H9 (cell line): ENCODE data around the gene ACBD5. TPM values are rescaled to one million over a fixed set of nuclear protein-coding genes. Genes with fewer than 3 reads are reported as not detected.

ENCODE experiments used
- DNase-seq: peaks from one replicate; pipeline ENCODE4 v3.0.0-alpha.2; 2017
- H2AFZ ChIP-seq: one replicate; pipeline ENCODE4 v1.6.1; 2013; ENCODE audit warnings: mild to moderate bottlenecking, low read length, control low read depth, moderate library complexity
- H2AK5ac ChIP-seq: 2 replicates; pipeline ENCODE4 v1.6.1; 2013; ENCODE audit warnings: low read length, control low read depth, mixed read lengths; ENCODE audit not compliant: insufficient read length
- H2BK120ac ChIP-seq: one replicate; pipeline ENCODE4 v1.6.1; 2013; ENCODE audit warnings: low read depth, mild to moderate bottlenecking, low read length, control low read depth, inconsistent platforms; ENCODE audit not compliant: poor library complexity, severe bottlenecking
- H2BK12ac ChIP-seq: 2 replicates; pipeline ENCODE4 v1.6.1; 2013; ENCODE audit warnings: low read length, control low read depth, mixed read lengths, low read depth; ENCODE audit not compliant: insufficient read length
- H2BK15ac ChIP-seq: 2 replicates; pipeline ENCODE4 v1.6.1; 2013; ENCODE audit warnings: low read depth, low read length, control low read depth
- H2BK20ac ChIP-seq: one replicate; pipeline ENCODE4 v1.6.1; 2013; ENCODE audit warnings: low read depth, mild to moderate bottlenecking, low read length, control low read depth, inconsistent platforms; ENCODE audit not compliant: poor library complexity, severe bottlenecking
- H2BK5ac ChIP-seq: 2 replicates; pipeline ENCODE4 v1.6.1; 2013; ENCODE audit warnings: low read length, control low read depth, mixed read lengths; ENCODE audit not compliant: insufficient read length
- H3K14ac ChIP-seq: 2 replicates; pipeline ENCODE4 v1.6.1; 2013; ENCODE audit warnings: low read length, control low read depth; ENCODE audit not compliant: insufficient read depth
- H3K18ac ChIP-seq: 2 replicates; pipeline ENCODE4 v1.6.1; 2013; ENCODE audit warnings: low read depth, mild to moderate bottlenecking, mixed read lengths, low read length, control low read depth; ENCODE audit not compliant: insufficient read length
- H3K23ac ChIP-seq: 2 replicates; pipeline ENCODE4 v1.6.1; 2013; ENCODE audit warnings: low read length, control low read depth, mixed read lengths, low read depth; ENCODE audit not compliant: insufficient read length
- H3K23me2 ChIP-seq: 2 replicates; pipeline ENCODE4 v1.6.1; 2013; ENCODE audit warnings: low read depth, mild to moderate bottlenecking, mixed read lengths, low read length, control low read depth; ENCODE audit not compliant: insufficient read length, poor library complexity, severe bottlenecking
- H3K27ac ChIP-seq: 2 replicates; pipeline ENCODE4 v1.5.1; 2013; ENCODE audit warnings: low read length, control low read depth, mixed read lengths, low read depth; ENCODE audit not compliant: insufficient read length
- H3K27me3 ChIP-seq: 2 replicates; pipeline ENCODE4 v1.6.1; 2013; ENCODE audit warnings: low read length, control low read depth, inconsistent platforms; ENCODE audit not compliant: insufficient read depth
- H3K4ac ChIP-seq: 2 replicates; pipeline ENCODE4 v1.6.1; 2013; ENCODE audit warnings: low read depth, mild to moderate bottlenecking, control low read depth, inconsistent platforms, low read length, moderate library complexity
- H3K4me1 ChIP-seq: 2 replicates; pipeline ENCODE4 v1.6.1; 2013; ENCODE audit warnings: low read length, control low read depth, inconsistent platforms; ENCODE audit not compliant: insufficient read depth
- H3K4me2 ChIP-seq: 2 replicates; pipeline ENCODE4 v1.6.1; 2013; ENCODE audit warnings: low read length, control low read depth, mixed read lengths; ENCODE audit not compliant: insufficient read length, insufficient read depth
- H3K56ac ChIP-seq: 2 replicates; pipeline ENCODE4 v1.6.1; 2013; ENCODE audit warnings: low read depth, mild to moderate bottlenecking, mixed read lengths, low read length, control low read depth; ENCODE audit not compliant: insufficient read length
- H3K79me1 ChIP-seq: 2 replicates; pipeline ENCODE4 v1.6.1; 2013; ENCODE audit warnings: low read depth, mild to moderate bottlenecking, moderate library complexity, low read length, control low read depth, inconsistent platforms; ENCODE audit not compliant: insufficient read depth, poor library complexity, severe bottlenecking
- H3K79me2 ChIP-seq: 2 replicates; pipeline ENCODE4 v1.6.1; 2013; ENCODE audit warnings: low read length, control low read depth, inconsistent platforms; ENCODE audit not compliant: insufficient read depth
- H3K9ac ChIP-seq: 2 replicates; pipeline ENCODE4 v1.6.1; 2013; ENCODE audit warnings: low read length, control low read depth, mixed read lengths; ENCODE audit not compliant: insufficient read length; ENCODE audit errors: extremely low read depth
- H3K9me3 ChIP-seq: one replicate; pipeline ENCODE4 v1.6.1; 2013; ENCODE audit warnings: low read depth, low read length, inconsistent platforms; ENCODE audit not compliant: control insufficient read depth
- H3T11ph ChIP-seq: one replicate; pipeline ENCODE4 v1.6.1; 2013; ENCODE audit warnings: mild to moderate bottlenecking, low read length, control low read depth, inconsistent platforms
- H4K20me1 ChIP-seq: one replicate; pipeline ENCODE4 v1.6.1; 2013; ENCODE audit not compliant: control insufficient read depth, insufficient read length, insufficient read depth
- H4K5ac ChIP-seq: 2 replicates; pipeline ENCODE4 v1.6.1; 2013; ENCODE audit warnings: low read depth, mild to moderate bottlenecking, mixed read lengths, low read length, control low read depth; ENCODE audit not compliant: insufficient read length
- H4K8ac ChIP-seq: replicated peaks from 2 replicates; pipeline ENCODE4 v1.6.1; 2013; ENCODE audit warnings: low read length, control low read depth, mixed read lengths, low read depth; ENCODE audit not compliant: insufficient read length
- H4K91ac ChIP-seq: 2 replicates; pipeline ENCODE4 v1.6.1; 2013; ENCODE audit warnings: low read depth, mild to moderate bottlenecking, moderate library complexity, mixed read lengths, low read length, control low read depth; ENCODE audit not compliant: insufficient read length
- H3K27ac Mint-ChIP-seq, 3 experiments: 2 replicates in 2 of 3; 3 replicates in 1 of 3; pipeline ENCODE4 v1.8.0; 2020 to 2021; ENCODE audit warnings: mixed read lengths in 3 of 3, mild to moderate bottlenecking in 1 of 3, moderate library complexity in 1 of 3
- H3K27me3 Mint-ChIP-seq: 2 replicates; pipeline ENCODE4 v1.8.0; 2021; ENCODE audit warnings: low read depth, mild to moderate bottlenecking, moderate library complexity, mixed read lengths
- H3K36me3 Mint-ChIP-seq, 3 experiments: 2 replicates in 2 of 3; 3 replicates in 1 of 3; pipeline ENCODE4 v1.8.0; 2020 to 2021; ENCODE audit warnings: low read depth in 3 of 3, mixed read lengths in 3 of 3; ENCODE audit not compliant: insufficient read depth in 1 of 3
- H3K4me1 Mint-ChIP-seq, 2 experiments: 2 replicates each; pipeline ENCODE4 v1.8.0; 2020; ENCODE audit warnings: mixed read lengths in 2 of 2
- H3K4me3 Mint-ChIP-seq, 2 experiments: 2 replicates in 1 of 2; 3 replicates in 1 of 2; pipeline ENCODE4 v1.8.0; 2020 to 2021; ENCODE audit warnings: mild to moderate bottlenecking in 2 of 2, mixed read lengths in 2 of 2, moderate library complexity in 1 of 2
- H3K9me3 Mint-ChIP-seq, 2 experiments: 2 replicates in 1 of 2; 3 replicates in 1 of 2; pipeline ENCODE4 v1.8.0; 2020; ENCODE audit warnings: mild to moderate bottlenecking in 2 of 2, mixed read lengths in 2 of 2, moderate library complexity in 1 of 2
- CTCF ChIP-seq: fragments of 200-600 bp; sonication (generic); conservative IDR thresholded peaks from 3 replicates; pipeline ENCODE4 v1.8.0; 2021; ENCODE audit warnings: antibody characterized with exemption, mild to moderate bottlenecking
- total RNA-seq: library from RNA; stranded (reverse); gene quantifications from 2 replicates; pipeline ENCODE4 v1.2.1, GENCODE V29; 2021

Gene ACBD5
- total RNA-seq, 1 experiment from 2014 or later = 14.2 TPM

GRCh38 chr10:27158421-27158820 lies 82.2 kb downstream of the ACBD5 start:
- Histone ChIP-seq H4K8ac (no peak overlapping the region), H3K4me1 (no peaks in the 10 kb centered on the region), H4K20me1 (no peaks in the 10 kb centered on the region), H3K27me3 (no peaks in the 10 kb centered on the region), H3K79me2 (peaks cover 18% of the 10 kb centered on the region; the same call in 1 of the 2 replicates), H3K9me3 (no peaks in the 10 kb centered on the region), H2AFZ (no peak overlapping the region), H3K9ac (no peak overlapping the region), H3K14ac (no peak overlapping the region), H2BK15ac (no peak overlapping the region), H2BK5ac (no peak overlapping the region), H3K4me2 (no peak overlapping the region), H2BK120ac (no peak overlapping the region), H3K27ac (no peak overlapping the region), H3K4ac (no peak overlapping the region), H2BK12ac (no peak overlapping the region), H3T11ph (no peak overlapping the region), H2BK20ac (no peak overlapping the region), H4K91ac (no peak overlapping the region), H2AK5ac (no peak overlapping the region), H3K23me2 (peaks cover 3% of the 10 kb centered on the region), H3K23ac (no peak overlapping the region), H3K56ac (no peak overlapping the region), H4K5ac (no peak overlapping the region), H3K18ac (no peak overlapping the region), H3K79me1 (peaks cover 6% of the 10 kb centered on the region)
- Mint-ChIP-seq H3K4me1 (peaks cover 4 to 10% of the 10 kb centered on the region in 2 experiments), H3K4me3 (no peak overlapping the region), H3K27me3 (no peaks in the 10 kb centered on the region), H3K36me3 (peaks cover 40 to 58% (median 50%) of the 10 kb centered on the region in 3 experiments; a peak in 6 of 7 replicates), H3K9me3 (peaks cover 0 to 8% of the 10 kb centered on the region in 2 experiments; a peak in 3 of 5 replicates), H3K27ac (no peak overlapping the region; a peak in 1 of 7 replicates)
- no peak for DNase-seq
- no peak for TF ChIP-seq CTCF
